Naive thymus-derived CD4-positive, alpha-beta T cell (primary cell): Measurements from ENCODE around the gene FAM3C. TPM values are rescaled to one million over a fixed set of nuclear protein-coding genes. Genes with fewer than 3 reads are reported as not detected.

ENCODE experiments used
- ATAC-seq: fragments of 150-1000 bp; cut with Tn5 transposase; 2 replicates; pipeline ENCODE4 v1.10.0; 2021; ENCODE audit warnings: mild to moderate bottlenecking, moderate library complexity
- CTCF ChIA-PET: fragments of 350-600 bp; sonication (Branson Sonifier 250); formaldehyde crosslinking; loops from one replicate; lab custom pipeline; 2021; ENCODE audit warnings: antibody characterized with exemption; lab: Charles Lee
- POLR2A ChIA-PET: fragments of 350-600 bp; sonication (Branson Sonifier 250); formaldehyde crosslinking; loops from one replicate; lab custom pipeline; 2021; ENCODE audit warnings: antibody characterized with exemption, inconsistent platforms; lab: Charles Lee
- DNase-seq, 9 donors: peaks; one replicate each; pipeline versions ENCODE4 v3.0.0 to v3.0.0-alpha.2; 2020 to 2022; ENCODE audit warnings: mixed read lengths in 1 of 9
- H3K27ac ChIP-seq: one replicate; pipeline ENCODE4 v1.7.0; 2013; ENCODE audit warnings: mild to moderate bottlenecking, low read depth, low read length, moderate library complexity
- H3K27me3 ChIP-seq, 2 donors: one replicate each; pipeline ENCODE4 v1.7.0; 2013; ENCODE audit warnings: low read length in 2 of 2, mild to moderate bottlenecking in 2 of 2, moderate library complexity in 2 of 2; ENCODE audit not compliant: control insufficient read depth in 2 of 2, insufficient read depth in 2 of 2
- H3K36me3 ChIP-seq, 3 experiments: 1 replicate in 2 of 3; 2 replicates in 1 of 3; pipeline ENCODE4 v1.7.0; 2013; ENCODE audit warnings: low read length in 3 of 3, mild to moderate bottlenecking in 3 of 3, moderate library complexity in 1 of 3; ENCODE audit not compliant: insufficient read depth in 3 of 3, control insufficient read depth in 2 of 3
- H3K4me1 ChIP-seq, 2 donors: one replicate each; pipeline ENCODE4 v1.7.0; 2013; ENCODE audit warnings: low read length in 2 of 2, mild to moderate bottlenecking in 2 of 2, moderate library complexity in 1 of 2; ENCODE audit not compliant: control insufficient read depth in 2 of 2, insufficient read depth in 2 of 2
- H3K4me3 ChIP-seq: 2 replicates; pipeline ENCODE4 v1.7.0; 2013; ENCODE audit warnings: mild to moderate bottlenecking, low read length
- H3K9me3 ChIP-seq, 3 experiments: 1 replicate in 2 of 3; 2 replicates in 1 of 3; pipeline ENCODE4 v1.7.0; 2013; ENCODE audit warnings: low read length in 3 of 3; ENCODE audit not compliant: control insufficient read depth in 2 of 3
- H3K27ac Mint-ChIP-seq, 9 donors: one replicate each; pipeline ENCODE4 v1.8.0; 2020 to 2022; ENCODE audit warnings: mixed read lengths in 9 of 9, mild to moderate bottlenecking in 8 of 9, moderate library complexity in 5 of 9, inconsistent platforms in 2 of 9
- H3K27me3 Mint-ChIP-seq, 5 donors: one replicate each; pipeline ENCODE4 v1.8.0; 2021 to 2022; ENCODE audit warnings: mixed read lengths in 5 of 5, mild to moderate bottlenecking in 1 of 5
- H3K36me3 Mint-ChIP-seq, 5 donors: one replicate each; pipeline ENCODE4 v1.8.0; 2020 to 2022; ENCODE audit warnings: mixed read lengths in 5 of 5, mild to moderate bottlenecking in 3 of 5, inconsistent platforms in 1 of 5
- H3K4me1 Mint-ChIP-seq, 7 donors: one replicate each; pipeline ENCODE4 v1.8.0; 2020 to 2022; ENCODE audit warnings: mixed read lengths in 7 of 7, mild to moderate bottlenecking in 3 of 7, inconsistent platforms in 1 of 7
- H3K4me3 Mint-ChIP-seq, 10 donors: one replicate each; pipeline ENCODE4 v1.8.0; 2020 to 2022; ENCODE audit warnings: mild to moderate bottlenecking in 10 of 10, mixed read lengths in 10 of 10, moderate library complexity in 6 of 10, inconsistent platforms in 2 of 10
- H3K9me3 Mint-ChIP-seq, 11 donors: one replicate each; pipeline ENCODE4 v1.8.0; 2020 to 2022; ENCODE audit warnings: mixed read lengths in 11 of 11, mild to moderate bottlenecking in 4 of 11, inconsistent platforms in 1 of 11, moderate library complexity in 1 of 11
- intact Hi-C, 2 donors: fragments of 100-400 bp; cut with micrococcal nuclease; formaldehyde crosslinking; loops; one replicate each; pipeline ENCODE4 v1.15.1; 2023
- polyA plus RNA-seq, 2 donors: library from polyadenylated mRNA; unstranded; fragments of 300-500 nt; fragmentation: Illumina TruSeq; gene quantifications; one replicate each; pipeline ENCODE4 v1.2.3, GENCODE V29; 2021
- total RNA-seq, 6 experiments: library from RNA in 5 of 6; stranded (reverse) in 5 of 6; gene quantifications; 1 replicate in 5 of 6; 2 replicates in 1 of 6; pipeline ENCODE4 v1.2.3 and lab custom pipeline; 2021 to 2026

Gene FAM3C
- total and polyA plus RNA-seq, 7 experiments from 2014 or later = 9.6 to 28.4 (median 12.4) TPM

GRCh38 chr7:121305109-121305508, 91.0 kb downstream of the FAM3C start:
- Histone ChIP-seq H3K4me1 (no peaks in the 10 kb centered on the region), H3K9me3 (no peaks in the 10 kb centered on the region), H3K36me3 (no peaks in the 10 kb centered on the region), H3K4me3 (no peak overlapping the region), H3K27ac (no peak overlapping the region), H3K27me3 (no peaks in the 10 kb centered on the region)
- H3K27me3 Mint-ChIP-seq = peaks cover 12 to 36% (median 23%) of the 10 kb centered on the region in 5 donors
- H3K4me3 Mint-ChIP-seq = no peak overlapping the region
- no peaks in the 10 kb centered on the region for H3K4me1 Mint-ChIP-seq
- intact Hi-C loops = no loop called here
- ChIA-PET POLR2A (no interaction called here), CTCF (no interaction called here)
- no peaks in the 10 kb centered on the region for H3K36me3 Mint-ChIP-seq
- DNase-seq (no peak), ATAC-seq (no peak)
- peaks cover 0 to 3% (median 0%) of the 10 kb centered on the region in 11 donors for H3K9me3 Mint-ChIP-seq
- H3K27ac Mint-ChIP-seq = no peak overlapping the region

- no peaks in the 10 kb centered on the region for H3K36me3 Mint-ChIP-seq
- intact Hi-C loops = no loop called here
- DNase-seq (no peak), ATAC-seq (no peak)
- H3K9me3 ChIP-seq = no peaks in the 10 kb centered on the region
- H3K36me3 ChIP-seq = no peaks in the 10 kb centered on the region
- no peak overlapping the region for H3K27ac Mint-ChIP-seq
- H3K4me1 ChIP-seq = no peaks in the 10 kb centered on the region
- H3K27me3 Mint-ChIP-seq = peaks cover 9 to 35% (median 22%) of the 10 kb centered on the region in 5 donors
- H3K27ac ChIP-seq = no peak overlapping the region
- H3K4me3 Mint-ChIP-seq = no peak overlapping the region
- ChIA-PET CTCF (no interaction called here), POLR2A (no interaction called here)
- H3K27me3 ChIP-seq = no peaks in the 10 kb centered on the region
- no peaks in the 10 kb centered on the region for H3K4me1 Mint-ChIP-seq
- no peaks in the 10 kb centered on the region for H3K9me3 Mint-ChIP-seq
- H3K4me3 ChIP-seq = no peak overlapping the region
Observed at GRCh38 chr7:121304102-121304658, 91.9 kb downstream of the FAM3C start.

DNA sequence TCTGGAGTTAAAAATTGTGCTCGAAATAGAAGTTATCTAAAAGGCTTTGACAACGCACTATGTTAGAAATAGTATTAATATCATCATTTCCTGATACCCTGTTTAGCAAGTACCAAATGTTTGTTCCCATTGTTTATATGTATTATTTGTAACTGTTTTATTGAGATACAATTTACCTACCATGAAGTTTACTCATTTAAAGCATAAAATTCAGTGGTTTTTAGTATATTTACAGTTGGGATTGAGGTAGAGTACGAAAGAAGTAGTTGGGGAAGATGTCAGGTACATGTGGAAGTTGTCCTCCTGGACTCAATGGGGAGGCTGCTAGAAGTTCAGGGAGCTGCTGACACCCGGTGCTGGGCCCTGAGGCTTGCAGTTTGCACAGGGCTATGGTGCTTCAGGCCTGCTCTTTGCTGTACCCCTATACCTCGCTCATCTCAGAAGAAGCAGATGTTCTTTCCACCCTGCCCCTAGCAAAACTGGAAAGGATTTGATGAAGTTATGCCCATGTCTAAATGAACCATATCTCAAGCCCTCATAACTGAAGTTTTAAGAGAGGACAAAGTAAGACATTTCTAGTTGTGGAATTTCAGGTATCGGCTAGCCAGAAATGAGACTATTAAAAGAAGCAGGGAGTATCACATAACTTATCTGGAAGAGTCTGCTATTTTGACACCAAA, 92.5 kb downstream of the FAM3C start:
- ATAC-seq (no peak), DNase-seq (no peak)
- Mint-ChIP-seq H3K27me3 (peaks cover 11 to 29% (median 22%) of the 10 kb centered on the region in 5 donors), H3K4me1 (no peaks in the 10 kb centered on the region), H3K4me3 (no peak overlapping the region), H3K9me3 (no peaks in the 10 kb centered on the region), H3K27ac (no peak overlapping the region), H3K36me3 (no peaks in the 10 kb centered on the region)
- ChIA-PET POLR2A (no interaction called here), CTCF (no interaction called here)
- H3K27me3 ChIP-seq = no peaks in the 10 kb centered on the region
- H3K36me3 ChIP-seq = no peaks in the 10 kb centered on the region
- no peaks in the 10 kb centered on the region for H3K9me3 ChIP-seq
- no peaks in the 10 kb centered on the region for H3K4me1 ChIP-seq
- H3K27ac ChIP-seq = no peak overlapping the region
- intact Hi-C loops = no loop called here
- no peak overlapping the region for H3K4me3 ChIP-seq

GRCh38 chr7:121302214-121302745, 93.8 kb downstream of the FAM3C start:
- ATAC-seq (peak; percentile 14), DNase-seq (no peak)
- no peaks in the 10 kb centered on the region for H3K36me3 ChIP-seq
- H3K27ac ChIP-seq = no peak overlapping the region
- Mint-ChIP-seq H3K4me3 (no peak overlapping the region), H3K27me3 (peaks cover 10 to 27% (median 24%) of the 10 kb centered on the region in 5 donors), H3K4me1 (no peaks in the 10 kb centered on the region), H3K36me3 (no peaks in the 10 kb centered on the region), H3K27ac (no peak overlapping the region), H3K9me3 (no peaks in the 10 kb centered on the region)
- POLR2A ChIA-PET = no interaction called here
- H3K27me3 ChIP-seq = no peaks in the 10 kb centered on the region
- CTCF ChIA-PET = no interaction called here
- no peak overlapping the region for H3K4me3 ChIP-seq
- intact Hi-C loops = no loop called here
- no peaks in the 10 kb centered on the region for H3K4me1 ChIP-seq
- no peaks in the 10 kb centered on the region for H3K9me3 ChIP-seq

DNA sequence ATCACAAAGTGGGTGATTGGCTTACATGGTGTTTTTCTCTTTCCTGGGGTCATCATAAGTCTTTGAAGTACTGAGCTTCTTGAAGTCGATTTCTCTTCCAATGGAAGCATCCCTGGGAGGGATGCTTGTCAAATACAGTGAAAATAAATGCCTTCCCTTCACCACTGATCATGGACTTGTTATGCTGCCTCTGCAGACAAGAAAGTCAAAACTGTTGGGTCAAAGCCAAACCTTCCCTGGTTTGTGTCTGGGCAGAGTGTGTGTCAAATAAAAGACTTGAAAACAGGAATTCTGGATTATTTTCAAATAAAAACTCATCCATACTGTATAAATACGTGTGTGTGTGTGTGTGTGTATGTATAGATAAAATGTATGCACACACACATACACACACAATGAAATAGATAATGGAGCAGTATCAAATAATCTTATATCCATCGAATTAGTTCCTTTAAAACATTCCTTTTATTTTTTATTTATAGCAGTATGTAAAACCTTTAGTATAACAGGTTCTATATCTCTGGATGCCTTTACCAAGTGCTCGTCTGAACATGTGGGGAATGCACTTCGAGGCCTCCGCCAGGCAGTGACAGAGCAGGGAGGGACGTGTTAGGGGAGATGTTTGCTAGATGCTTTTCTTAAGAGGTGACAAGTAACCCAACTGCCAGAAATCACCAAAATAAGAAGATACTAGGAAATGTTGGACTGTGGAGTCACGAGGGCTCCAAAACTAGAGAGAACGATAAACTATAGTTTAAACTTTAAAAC, 94.5 kb downstream of the FAM3C start:
- H3K4me1 ChIP-seq = no peaks in the 10 kb centered on the region
- no peak overlapping the region for H3K27ac ChIP-seq
- DNase-seq = no peak
- ATAC-seq = no peak
- intact Hi-C loops = no loop called here
- peaks cover 9 to 27% (median 19%) of the 10 kb centered on the region in 5 donors for H3K27me3 Mint-ChIP-seq
- no peaks in the 10 kb centered on the region for H3K36me3 ChIP-seq
- no peak overlapping the region for H3K4me3 ChIP-seq
- no peaks in the 10 kb centered on the region for H3K36me3 Mint-ChIP-seq
- no peaks in the 10 kb centered on the region for H3K9me3 Mint-ChIP-seq
- H3K27me3 ChIP-seq = no peaks in the 10 kb centered on the region
- POLR2A ChIA-PET = no interaction called here
- H3K27ac Mint-ChIP-seq = no peak overlapping the region
- no peak overlapping the region for H3K4me3 Mint-ChIP-seq
- no peaks in the 10 kb centered on the region for H3K4me1 Mint-ChIP-seq
- CTCF ChIA-PET = no interaction called here
- no peaks in the 10 kb centered on the region for H3K9me3 ChIP-seq

DNA sequence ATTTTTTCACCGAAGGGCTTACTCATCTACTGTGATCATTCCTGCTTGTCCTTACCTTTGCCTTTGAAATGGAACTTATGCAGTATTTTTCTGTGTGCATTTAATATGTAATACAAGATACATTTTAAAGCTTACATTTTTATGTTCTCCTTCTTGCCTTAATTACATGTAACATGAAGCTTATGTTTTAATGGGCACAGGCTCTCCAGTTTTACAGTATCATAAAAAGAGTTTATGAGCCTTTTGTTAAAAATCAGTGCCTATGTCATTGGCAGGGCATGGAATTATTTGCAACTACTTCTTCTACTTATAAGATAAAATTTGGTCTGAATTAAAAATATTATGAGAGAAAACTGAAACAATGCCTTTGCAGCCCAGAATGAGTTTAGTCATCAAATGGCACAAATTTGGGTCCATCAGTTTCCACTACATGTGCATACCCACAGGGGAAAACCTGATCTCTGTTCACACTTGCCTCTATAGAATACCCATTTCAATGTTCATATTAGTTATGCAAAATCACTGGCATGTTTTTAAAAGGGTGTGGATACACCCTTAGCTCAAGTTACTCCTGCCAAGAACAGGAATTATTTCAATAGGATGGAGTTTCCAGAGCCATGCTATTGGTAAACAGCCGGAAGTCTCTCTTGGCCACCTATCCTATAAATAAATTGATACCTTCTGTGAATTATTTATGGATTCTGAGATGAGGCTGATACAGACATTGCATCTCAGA, 95.3 kb downstream of the FAM3C start:
- Mint-ChIP-seq H3K27me3 (peaks cover 6 to 21% (median 16%) of the 10 kb centered on the region in 5 donors), H3K9me3 (no peaks in the 10 kb centered on the region), H3K4me1 (no peaks in the 10 kb centered on the region), H3K4me3 (no peak overlapping the region), H3K36me3 (no peaks in the 10 kb centered on the region), H3K27ac (no peak overlapping the region)
- Histone ChIP-seq H3K27me3 (no peaks in the 10 kb centered on the region), H3K36me3 (no peaks in the 10 kb centered on the region), H3K27ac (no peak overlapping the region), H3K4me1 (no peaks in the 10 kb centered on the region), H3K4me3 (no peak overlapping the region), H3K9me3 (no peaks in the 10 kb centered on the region)
- no peak for DNase-seq
- CTCF ChIA-PET = interaction anchor here (0.6 kb wide), 1 partner anchor 279 kb away, joined by 3 read pairs; no protein-coding TSS in a partner anchor
- POLR2A ChIA-PET = no interaction called here
- intact Hi-C loops = no loop called here
- no peak for ATAC-seq
